Hepatocyte (in vitro differentiated cells): ENCODE data around the gene SCAF1.

Source experiments
- CTCF ChIP-seq: fragments of 200-600 bp; sonication (generic); IDR thresholded peaks from 2 replicates; pipeline ENCODE4 v1.5.1; 2016; ENCODE audit warnings: antibody characterized with exemption, mild to moderate bottlenecking; ENCODE audit not compliant: poor library complexity
- EZH2 ChIP-seq: fragments of 200-600 bp; sonication (generic); IDR thresholded peaks from 2 replicates; pipeline ENCODE4 v1.6.1; 2016; ENCODE audit warnings: antibody characterized with exemption, mild to moderate bottlenecking, borderline replicate concordance
- EZH2phosphoT487 ChIP-seq: fragments of 200-600 bp; sonication (generic); IDR thresholded peaks from one replicate; pipeline ENCODE4 v1.6.1; 2018; ENCODE audit warnings: antibody characterized with exemption, mild to moderate bottlenecking, low read depth, moderate library complexity; ENCODE audit not compliant: unreplicated experiment, severe bottlenecking

GRCh38 chr19:49651029-49651819 lies 9.2 kb downstream of the SCAF1 start:
- TF ChIP-seq CTCF (no peak), EZH2phosphoT487 (no peak), EZH2 (no peak)
